ENCODE measurements around the gene ATG13. TPM values are rescaled to one million over a fixed set of nuclear protein-coding genes. Genes with fewer than 3 reads are reported as not detected.

The ATG13 gene
- total and polyA plus RNA-seq, 2 of the 4 experiments (the other 2 are of a cell fraction): 43.0 to 49.7 TPM

- no TSS peak for BruUV-seq (replicated peaks)
- no peak overlapping the region for H2BK5ac ChIP-seq (ENCODE audit: low read depth, low read length, poor library complexity, severe bottlenecking)
- H3K18ac ChIP-seq (ENCODE audit: low read depth, low read length): no peak overlapping the region
- H4K20me1 ChIP-seq (ENCODE audit: insufficient read depth, low read length): no peaks in the 10 kb centered on the region; the same call in 1 of the 2 replicates
- no peak overlapping the region for H3K23ac ChIP-seq (ENCODE audit: low read depth, low read length)
- dilution Hi-C loops (cut with HindIII; ENCODE audit: low sequenced_read_pairs, unreplicated experiment): no loop called here
- H3K14ac ChIP-seq (replicated peaks; ENCODE audit: low read depth, low read length): no peak overlapping the region
- no peak overlapping the region for H2AFZ ChIP-seq (replicated peaks; ENCODE audit: low read length, poor library complexity)
- no peak overlapping the region for H2BK120ac ChIP-seq (ENCODE audit: low read depth, low read length)
- no peak overlapping the region for H3K4me2 ChIP-seq (ENCODE audit: low read depth, low read length)
- TF ChIP-seq, protein P1, sequence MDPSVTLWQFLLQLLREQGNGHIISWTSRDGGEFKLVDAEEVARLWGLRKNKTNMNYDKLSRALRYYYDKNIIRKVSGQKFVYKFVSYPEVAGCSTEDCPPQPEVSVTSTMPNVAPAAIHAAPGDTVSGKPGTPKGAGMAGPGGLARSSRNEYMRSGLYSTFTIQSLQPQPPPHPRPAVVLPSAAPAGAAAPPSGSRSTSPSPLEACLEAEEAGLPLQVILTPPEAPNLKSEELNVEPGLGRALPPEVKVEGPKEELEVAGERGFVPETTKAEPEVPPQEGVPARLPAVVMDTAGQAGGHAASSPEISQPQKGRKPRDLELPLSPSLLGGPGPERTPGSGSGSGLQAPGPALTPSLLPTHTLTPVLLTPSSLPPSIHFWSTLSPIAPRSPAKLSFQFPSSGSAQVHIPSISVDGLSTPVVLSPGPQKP (IDR thresholded peaks at IDR 0.05; ENCODE audit: borderline replicate concordance, low read depth, low read length): no peak
- no peak for TF ChIP-seq CEBPB (IDR thresholded peaks at IDR 0.05; ENCODE audit: low read depth, low read length)
- TF ChIP-seq, protein P2, sequence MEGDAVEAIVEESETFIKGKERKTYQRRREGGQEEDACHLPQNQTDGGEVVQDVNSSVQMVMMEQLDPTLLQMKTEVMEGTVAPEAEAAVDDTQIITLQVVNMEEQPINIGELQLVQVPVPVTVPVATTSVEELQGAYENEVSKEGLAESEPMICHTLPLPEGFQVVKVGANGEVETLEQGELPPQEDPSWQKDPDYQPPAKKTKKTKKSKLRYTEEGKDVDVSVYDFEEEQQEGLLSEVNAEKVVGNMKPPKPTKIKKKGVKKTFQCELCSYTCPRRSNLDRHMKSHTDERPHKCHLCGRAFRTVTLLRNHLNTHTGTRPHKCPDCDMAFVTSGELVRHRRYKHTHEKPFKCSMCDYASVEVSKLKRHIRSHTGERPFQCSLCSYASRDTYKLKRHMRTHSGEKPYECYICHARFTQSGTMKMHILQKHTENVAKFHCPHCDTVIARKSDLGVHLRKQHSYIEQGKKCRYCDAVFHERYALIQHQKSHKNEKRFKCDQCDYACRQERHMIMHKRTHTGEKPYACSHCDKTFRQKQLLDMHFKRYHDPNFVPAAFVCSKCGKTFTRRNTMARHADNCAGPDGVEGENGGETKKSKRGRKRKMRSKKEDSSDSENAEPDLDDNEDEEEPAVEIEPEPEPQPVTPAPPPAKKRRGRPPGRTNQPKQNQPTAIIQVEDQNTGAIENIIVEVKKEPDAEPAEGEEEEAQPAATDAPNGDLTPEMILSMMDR (conservative IDR thresholded peaks at IDR 0.05; ENCODE audit: low read depth, low read length): no peak
- no peak for TF ChIP-seq NFE2L2 (IDR thresholded peaks at IDR 0.05; ENCODE audit: low read depth, low read length)
- TF ChIP-seq POLR2A (IDR thresholded peaks at IDR 0.05; ENCODE audit: low read depth, low read length): no peak
- no peak for TF ChIP-seq RCOR1 (IDR thresholded peaks at IDR 0.05; ENCODE audit: insufficient replicate concordance, low read length)
- no peak overlapping the region for H2BK20ac ChIP-seq (ENCODE audit: low read depth, low read length)
- peaks cover 50% of the 10 kb centered on the region for H3K36me3 ChIP-seq (ENCODE audit: control insufficient read depth, insufficient read depth, low read length)
- no peaks in the 10 kb centered on the region; the same call in none of the 2 replicates for H3K9me1 ChIP-seq (ENCODE audit: insufficient read depth, low read length)
- no peak for DNase-seq
- no peak overlapping the region for H3K4me3 ChIP-seq (ENCODE audit: insufficient read depth, low read depth, low read length)
- H3K9me3 ChIP-seq (ENCODE audit: control insufficient read depth, insufficient read depth, low read length): no peaks in the 10 kb centered on the region
- H3K4ac ChIP-seq (ENCODE audit: low read depth, low read length): no peak overlapping the region
- POLR2A ChIA-PET (ENCODE audit: unreplicated experiment): no interaction called here
- intact Hi-C loops (cut with micrococcal nuclease): no loop called here
- H4K8ac ChIP-seq (ENCODE audit: low read depth in 2 of 2, low read length in 2 of 2): no peak overlapping the region
- H4K91ac ChIP-seq (ENCODE audit: insufficient read depth, low read depth, low read length): no peak overlapping the region
- H3K27ac ChIP-seq (ENCODE audit: insufficient read depth, low read length): no peak overlapping the region
- ATAC-seq (ENCODE audit: low read depth): no peak
- 98% methylated on average over 16 of the region's 31 CpGs; no CpG with 5 or more reads in 1 of the 2 experiments for whole genome bisulfite sequencing, 2 experiments (ENCODE audit: extremely low coverage in 2 of 2, insufficient read length in 1 of 2)
- CTCF ChIA-PET: no interaction called here
- no peaks in the 10 kb centered on the region for H3K4me1 ChIP-seq (ENCODE audit: control insufficient read depth, insufficient read depth, low read length)
- H2BK15ac ChIP-seq (ENCODE audit: low read depth, low read length): no peak overlapping the region
- H3K79me1 ChIP-seq (ENCODE audit: low read depth in 1 of 2, low read length in 2 of 2): peaks cover 15 to 65% of the 10 kb centered on the region in 2 experiments
- H4K5ac ChIP-seq (ENCODE audit: low read depth, low read length): no peak overlapping the region
- no peaks in the 10 kb centered on the region for H3K27me3 ChIP-seq (ENCODE audit: control insufficient read depth, insufficient read depth, low read length)
- in situ Hi-C loops (cut with MboI; ENCODE audit: low sequenced_read_pairs): no loop called here
- no peak overlapping the region for H3K9ac ChIP-seq (ENCODE audit: low read depth, low read length)
- no peak overlapping the region for H3K56ac ChIP-seq (ENCODE audit: extremely low read depth, insufficient read depth, low read length)
- H2AK9ac ChIP-seq (replicated peaks; ENCODE audit: low read depth, low read length, poor library complexity): no peak overlapping the region
- H2AK5ac ChIP-seq (ENCODE audit: low read depth, low read length): no peak overlapping the region
Observed at GRCh38 chr11:46705070-46705688, 87.8 kb downstream of the ATG13 start.

Data from IMR-90 (cell line).